CD8-positive, alpha-beta memory T cell (primary cell): Measurements from ENCODE around the gene GABRB1. TPM values are rescaled to one million over a fixed set of nuclear protein-coding genes. Genes with fewer than 3 reads are reported as not detected.

Experiments used
- CTCF ChIA-PET: fragments of 350-600 bp; sonication (Branson Sonifier 250); formaldehyde crosslinking; loops from one replicate; lab custom pipeline; 2021; ENCODE audit warnings: antibody characterized with exemption; lab: Charles Lee
- POLR2A ChIA-PET: fragments of 350-600 bp; sonication (Branson Sonifier 250); formaldehyde crosslinking; loops from one replicate; lab custom pipeline; 2021; ENCODE audit warnings: antibody characterized with exemption; lab: Charles Lee
- DNase-seq, 5 donors: peaks; one replicate each; pipeline versions ENCODE4 v3.0.0 to v3.0.0-alpha.2; 2020 to 2022; ENCODE audit warnings: mixed read lengths in 1 of 5
- H3K27ac ChIP-seq: one replicate; pipeline ENCODE4 v1.7.0; 2013; ENCODE audit warnings: low read depth, mild to moderate bottlenecking, low read length, moderate library complexity
- H3K27me3 ChIP-seq: 2 replicates; pipeline ENCODE4 v1.7.0; 2013; ENCODE audit warnings: low read length, mild to moderate bottlenecking; ENCODE audit not compliant: insufficient read depth, poor library complexity, severe bottlenecking
- H3K36me3 ChIP-seq: 2 replicates; pipeline ENCODE4 v1.7.0; 2013; ENCODE audit warnings: mild to moderate bottlenecking, low read length, moderate library complexity; ENCODE audit not compliant: insufficient read depth
- H3K4me1 ChIP-seq: 2 replicates; pipeline ENCODE4 v1.7.0; 2013; ENCODE audit warnings: mild to moderate bottlenecking, low read length, moderate library complexity; ENCODE audit not compliant: insufficient read depth
- H3K4me3 ChIP-seq: 2 replicates; pipeline ENCODE4 v1.7.0; 2013; ENCODE audit warnings: mild to moderate bottlenecking, low read length
- H3K9me3 ChIP-seq: 2 replicates; pipeline ENCODE4 v1.7.0; 2013; ENCODE audit warnings: mild to moderate bottlenecking, low read length
- H3K27ac Mint-ChIP-seq, 8 donors: one replicate each; pipeline ENCODE4 v1.8.0; 2020 to 2021; ENCODE audit warnings: mixed read lengths in 8 of 8, mild to moderate bottlenecking in 6 of 8, inconsistent platforms in 3 of 8, moderate library complexity in 3 of 8
- H3K27me3 Mint-ChIP-seq, 2 donors: one replicate each; pipeline ENCODE4 v1.8.0; 2020 to 2021; ENCODE audit warnings: mixed read lengths in 2 of 2, mild to moderate bottlenecking in 1 of 2, moderate library complexity in 1 of 2
- H3K36me3 Mint-ChIP-seq, 3 donors: one replicate each; pipeline ENCODE4 v1.8.0; 2020 to 2021; ENCODE audit warnings: mixed read lengths in 3 of 3, inconsistent platforms in 1 of 3, mild to moderate bottlenecking in 1 of 3
- H3K4me1 Mint-ChIP-seq, 3 donors: one replicate each; pipeline ENCODE4 v1.8.0; 2020 to 2021; ENCODE audit warnings: mixed read lengths in 3 of 3, inconsistent platforms in 1 of 3, mild to moderate bottlenecking in 1 of 3
- H3K4me3 Mint-ChIP-seq, 7 donors: one replicate each; pipeline ENCODE4 v1.8.0; 2020 to 2021; ENCODE audit warnings: mixed read lengths in 7 of 7, mild to moderate bottlenecking in 6 of 7, moderate library complexity in 4 of 7, inconsistent platforms in 2 of 7
- H3K9me3 Mint-ChIP-seq, 5 donors: one replicate each; pipeline ENCODE4 v1.8.0; 2020 to 2022; ENCODE audit warnings: mixed read lengths in 5 of 5, mild to moderate bottlenecking in 3 of 5, moderate library complexity in 2 of 5, inconsistent platforms in 1 of 5
- polyA plus RNA-seq: library from polyadenylated mRNA; unstranded; fragments of 300-500 nt; fragmentation: Illumina TruSeq; gene quantifications from one replicate; pipeline ENCODE4 v1.2.3, GENCODE V29; 2021
- total RNA-seq, 2 experiments: library from RNA; stranded (reverse); gene quantifications; one replicate each; pipeline ENCODE4 v1.2.3, GENCODE V29; 2021

GABRB1 gene
- total and polyA plus RNA-seq, 3 experiments from 2014 or later = not detected

GRCh38 chr4:47050761-47051725 is 19.7 kb downstream of the GABRB1 start:
- no peaks in the 10 kb centered on the region for H3K36me3 Mint-ChIP-seq
- no peaks in the 10 kb centered on the region for H3K27me3 ChIP-seq
- no peaks in the 10 kb centered on the region for H3K4me1 ChIP-seq
- POLR2A ChIA-PET = no interaction called here
- DNase-seq = no peak
- H3K4me3 Mint-ChIP-seq = no peak overlapping the region
- H3K4me1 Mint-ChIP-seq = no peaks in the 10 kb centered on the region
- H3K9me3 Mint-ChIP-seq = peaks cover 0 to 4% (median 3%) of the 10 kb centered on the region in 5 donors
- no peak overlapping the region for H3K27ac ChIP-seq
- no peak overlapping the region for H3K27ac Mint-ChIP-seq
- peaks cover 0 to 34% of the 10 kb centered on the region in 2 donors for H3K27me3 Mint-ChIP-seq
- H3K4me3 ChIP-seq = no peak overlapping the region
- no peaks in the 10 kb centered on the region for H3K36me3 ChIP-seq
- no peaks in the 10 kb centered on the region for H3K9me3 ChIP-seq
- CTCF ChIA-PET = no interaction called here

DNA sequence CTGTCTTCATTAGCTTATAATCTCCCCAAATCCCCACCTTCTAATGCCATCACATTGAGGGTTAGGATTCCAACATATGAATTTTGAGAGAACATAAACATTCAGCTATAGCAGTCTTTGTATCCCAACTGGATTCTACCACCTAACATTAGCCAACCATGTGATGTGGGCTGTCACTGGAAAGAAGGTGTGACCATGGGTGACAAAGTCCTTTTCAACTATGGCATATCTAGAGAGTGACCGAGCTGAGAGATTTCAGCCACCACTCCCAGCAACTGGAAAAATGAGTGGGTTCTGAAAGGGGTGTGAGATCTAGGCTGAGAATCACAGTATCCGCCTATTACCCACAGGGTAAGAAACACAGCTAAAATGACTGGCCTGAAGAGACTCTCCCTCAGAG is 22.1 kb downstream of the GABRB1 start:
- H3K4me3 Mint-ChIP-seq = no peak overlapping the region
- no peaks in the 10 kb centered on the region for H3K36me3 Mint-ChIP-seq
- H3K27ac ChIP-seq = no peak overlapping the region
- H3K36me3 ChIP-seq = no peaks in the 10 kb centered on the region
- DNase-seq = no peak
- peaks cover 3 to 38% of the 10 kb centered on the region in 2 donors for H3K27me3 Mint-ChIP-seq
- CTCF ChIA-PET = no interaction called here
- peaks cover 0 to 2% (median 0%) of the 10 kb centered on the region in 5 donors for H3K9me3 Mint-ChIP-seq
- H3K9me3 ChIP-seq = no peaks in the 10 kb centered on the region
- H3K4me1 ChIP-seq = no peaks in the 10 kb centered on the region
- H3K27me3 ChIP-seq = no peaks in the 10 kb centered on the region
- POLR2A ChIA-PET = no interaction called here
- H3K27ac Mint-ChIP-seq = no peak overlapping the region
- H3K4me1 Mint-ChIP-seq = no peaks in the 10 kb centered on the region
- no peak overlapping the region for H3K4me3 ChIP-seq

DNA sequence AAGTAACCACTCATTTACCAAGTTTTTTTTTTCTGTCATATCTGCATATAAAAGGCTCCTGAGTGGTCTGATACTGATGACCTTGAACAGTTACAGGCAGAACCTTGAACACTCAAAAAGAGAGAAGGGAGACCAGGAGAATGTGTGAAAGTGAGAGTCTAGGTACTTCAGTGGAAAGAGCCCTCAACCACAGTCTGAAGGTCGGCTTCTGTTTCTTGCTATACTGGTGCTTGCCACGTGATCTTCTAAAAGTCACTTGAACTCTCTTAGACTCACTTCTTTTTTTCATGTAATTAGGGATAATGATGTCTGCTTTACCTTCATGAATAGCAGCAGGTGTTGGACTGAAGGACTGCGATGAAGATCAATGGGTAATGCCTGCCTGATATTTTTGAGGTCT is 22.8 kb downstream of the GABRB1 start:
- Histone ChIP-seq H3K36me3 (no peaks in the 10 kb centered on the region), H3K9me3 (no peaks in the 10 kb centered on the region), H3K27ac (no peak overlapping the region), H3K27me3 (no peaks in the 10 kb centered on the region), H3K4me1 (no peaks in the 10 kb centered on the region), H3K4me3 (no peak overlapping the region)
- POLR2A ChIA-PET = no interaction called here
- CTCF ChIA-PET = no interaction called here
- DNase-seq = no peak
- Mint-ChIP-seq H3K4me3 (no peak overlapping the region), H3K36me3 (no peaks in the 10 kb centered on the region), H3K27ac (no peak overlapping the region), H3K4me1 (no peaks in the 10 kb centered on the region), H3K9me3 (peaks cover 0 to 2% (median 0%) of the 10 kb centered on the region in 5 donors), H3K27me3 (peaks cover 3 to 36% of the 10 kb centered on the region in 2 donors)

DNA sequence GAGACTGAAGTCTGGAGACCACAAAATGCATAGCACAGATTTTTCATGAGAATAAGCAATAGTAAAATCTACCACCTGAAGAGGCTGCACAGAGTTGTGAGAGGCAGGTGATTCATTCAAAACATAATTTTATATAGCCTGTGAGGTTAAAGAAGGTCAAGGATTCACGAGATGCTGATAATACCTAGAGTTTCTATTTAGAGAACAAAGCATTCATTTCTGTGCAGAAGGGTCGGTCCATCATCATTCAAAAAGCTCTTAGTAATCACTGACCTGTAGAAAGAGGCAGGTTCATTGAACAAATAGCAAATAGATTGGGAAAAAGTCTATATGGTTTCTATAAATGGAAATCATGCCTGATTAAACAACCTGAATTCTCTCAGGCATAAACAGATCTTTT is 26.6 kb downstream of the GABRB1 start:
- no peaks in the 10 kb centered on the region for H3K36me3 ChIP-seq
- CTCF ChIA-PET = no interaction called here
- Mint-ChIP-seq H3K4me3 (no peak overlapping the region), H3K36me3 (no peaks in the 10 kb centered on the region), H3K27ac (no peak overlapping the region), H3K9me3 (peaks cover 0 to 2% (median 0%) of the 10 kb centered on the region in 5 donors), H3K27me3 (peaks cover 4 to 11% of the 10 kb centered on the region in 2 donors), H3K4me1 (no peaks in the 10 kb centered on the region)
- H3K27me3 ChIP-seq = no peaks in the 10 kb centered on the region
- POLR2A ChIA-PET = no interaction called here
- H3K4me1 ChIP-seq = no peaks in the 10 kb centered on the region
- no peak overlapping the region for H3K27ac ChIP-seq
- no peak overlapping the region for H3K4me3 ChIP-seq
- DNase-seq = no peak
- no peaks in the 10 kb centered on the region for H3K9me3 ChIP-seq

DNA sequence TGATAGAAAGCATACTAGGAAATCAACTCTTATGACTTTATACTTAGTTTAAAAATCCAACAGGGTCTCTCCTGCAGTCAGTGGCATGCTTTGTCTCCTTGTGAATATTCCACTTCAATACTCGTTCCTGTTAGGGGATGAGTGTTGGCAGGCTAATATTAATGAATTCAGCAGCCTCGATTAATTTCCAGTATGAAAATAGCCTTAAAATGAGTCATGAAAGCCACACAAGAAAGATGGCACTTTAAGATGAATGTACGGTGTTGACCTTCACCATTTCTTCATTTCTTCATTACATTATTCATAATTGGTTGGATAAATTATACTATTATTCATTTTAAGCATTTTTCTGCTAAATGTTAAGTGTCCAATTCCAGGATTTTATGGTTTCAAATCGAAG is 29.2 kb downstream of the GABRB1 start:
- Mint-ChIP-seq H3K4me1 (no peaks in the 10 kb centered on the region), H3K36me3 (no peaks in the 10 kb centered on the region), H3K4me3 (no peak overlapping the region), H3K27ac (no peak overlapping the region), H3K27me3 (peaks cover 4 to 13% of the 10 kb centered on the region in 2 donors), H3K9me3 (peaks cover 0 to 2% (median 0%) of the 10 kb centered on the region in 5 donors)
- H3K4me3 ChIP-seq = no peak overlapping the region
- CTCF ChIA-PET = no interaction called here
- POLR2A ChIA-PET = no interaction called here
- no peaks in the 10 kb centered on the region for H3K9me3 ChIP-seq
- no peaks in the 10 kb centered on the region for H3K27me3 ChIP-seq
- no peak overlapping the region for H3K27ac ChIP-seq
- no peak for DNase-seq
- H3K4me1 ChIP-seq = no peaks in the 10 kb centered on the region
- no peaks in the 10 kb centered on the region for H3K36me3 ChIP-seq

DNA sequence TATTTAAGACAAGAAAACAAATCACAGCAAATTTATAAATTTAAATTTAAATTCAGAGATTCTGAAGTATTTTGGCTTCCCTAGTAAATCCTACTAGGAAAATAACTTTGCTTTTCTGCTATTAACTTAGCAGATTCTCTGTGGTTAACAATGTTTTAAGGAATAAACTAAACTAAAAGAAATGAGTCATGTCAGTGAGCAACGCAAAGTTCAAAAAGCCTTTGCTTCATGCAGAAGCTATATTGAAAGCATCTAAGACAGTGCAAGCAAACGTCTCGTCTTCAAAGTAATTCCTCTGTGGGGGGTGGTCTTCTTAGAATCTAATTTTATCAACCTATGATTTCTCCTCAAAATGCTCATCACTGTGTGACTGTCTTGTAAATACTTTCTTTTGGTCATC is 30.1 kb downstream of the GABRB1 start:
- POLR2A ChIA-PET = no interaction called here

GRCh38 chr4:47065051-47065481 is 33.7 kb downstream of the GABRB1 start:
- Histone ChIP-seq H3K9me3 (no peaks in the 10 kb centered on the region), H3K4me1 (no peaks in the 10 kb centered on the region), H3K27me3 (no peaks in the 10 kb centered on the region), H3K36me3 (no peaks in the 10 kb centered on the region), H3K27ac (no peak overlapping the region), H3K4me3 (no peak overlapping the region)
- H3K9me3 Mint-ChIP-seq = peaks cover 0 to 2% (median 0%) of the 10 kb centered on the region in 5 donors
- no peak overlapping the region for H3K4me3 Mint-ChIP-seq
- no peak overlapping the region for H3K27ac Mint-ChIP-seq
- POLR2A ChIA-PET = no interaction called here
- no peak for DNase-seq
- H3K27me3 Mint-ChIP-seq = peaks cover 1 to 3% of the 10 kb centered on the region in 2 donors
- CTCF ChIA-PET = no interaction called here
- no peaks in the 10 kb centered on the region for H3K36me3 Mint-ChIP-seq
- H3K4me1 Mint-ChIP-seq = no peaks in the 10 kb centered on the region

More for the DNA sequence above, 30.1 kb downstream of the GABRB1 start:
- Mint-ChIP-seq H3K27me3 (peaks cover 3 to 11% of the 10 kb centered on the region in 2 donors), H3K36me3 (no peaks in the 10 kb centered on the region), H3K4me3 (no peak overlapping the region), H3K4me1 (no peaks in the 10 kb centered on the region), H3K27ac (no peak overlapping the region), H3K9me3 (peaks cover 0 to 2% (median 0%) of the 10 kb centered on the region in 5 donors)
- H3K27ac ChIP-seq = no peak overlapping the region
- no peaks in the 10 kb centered on the region for H3K27me3 ChIP-seq
- no peak for DNase-seq
- CTCF ChIA-PET = no interaction called here
- H3K4me3 ChIP-seq = no peak overlapping the region
- H3K9me3 ChIP-seq = no peaks in the 10 kb centered on the region
- no peaks in the 10 kb centered on the region for H3K4me1 ChIP-seq
- no peaks in the 10 kb centered on the region for H3K36me3 ChIP-seq

GRCh38 chr4:47068986-47069385 is 37.6 kb downstream of the GABRB1 start:
- H3K27me3 Mint-ChIP-seq = peaks cover 0 to 9% of the 10 kb centered on the region in 2 donors

More at GRCh38 chr4:47068986-47069385, 37.6 kb downstream of the GABRB1 start:
- Mint-ChIP-seq H3K27ac (no peak overlapping the region), H3K9me3 (no peaks in the 10 kb centered on the region), H3K4me1 (no peaks in the 10 kb centered on the region), H3K4me3 (no peak overlapping the region), H3K36me3 (no peaks in the 10 kb centered on the region)
- no peaks in the 10 kb centered on the region for H3K4me1 ChIP-seq
- CTCF ChIA-PET = no interaction called here
- POLR2A ChIA-PET = no interaction called here
- H3K36me3 ChIP-seq = no peaks in the 10 kb centered on the region
- no peak for DNase-seq
- no peak overlapping the region for H3K27ac ChIP-seq
- H3K4me3 ChIP-seq = no peak overlapping the region
- H3K9me3 ChIP-seq = no peaks in the 10 kb centered on the region
- H3K27me3 ChIP-seq = no peaks in the 10 kb centered on the region
